ENCODE data around the gene HNRNPH1.
"Not testable (repeated sequence)": the region's sequence is repeated elsewhere in the genome, so short reads cannot be mapped to it uniquely, and the experiment has no call there.

GRCh38 chr5:179643141-179643920, 19.9 kb upstream of the HNRNPH1 start:
- TF ChIP-seq CTCF, POLR2A, POLR2AphosphoS5 (IDR thresholded peaks at IDR 0.05): not testable (repeated sequence)
